Stimulated activated CD4-positive, alpha-beta T cell treated with anti-CD3 and anti-CD28 coated beads, TNF-alpha, amount 100 ng/mL, for 4 hours (primary cell): ENCODE results near the gene CASS4.

Experiments
- DNase-seq, 3 experiments: peaks; one replicate each; pipeline ENCODE4 v3.0.0-alpha.2; 2020; ENCODE audit warnings: low read depth in 3 of 3

CASS4 gene

GRCh38 chr20:56422824-56423189 is 10.7 kb downstream of the CASS4 start:
- DNase-seq = no peak

GRCh38 chr20:56423211-56423610 is 11.2 kb downstream of the CASS4 start:
- no peak for DNase-seq

- DNase-seq = no peak
Measured at GRCh38 chr20:56423886-56424285, 11.8 kb downstream of the CASS4 start.

GRCh38 chr20:56424931-56425330 is 12.9 kb downstream of the CASS4 start:
- DNase-seq = no peak

- no peak for DNase-seq
Measured at GRCh38 chr20:56426026-56426425, 14.0 kb downstream of the CASS4 start.

- no peak for DNase-seq
Measured at GRCh38 chr20:56426926-56427325, 14.9 kb downstream of the CASS4 start.

GRCh38 chr20:56427797-56428196 is 15.7 kb downstream of the CASS4 start:
- no peak for DNase-seq

- DNase-seq = no peak
Measured at GRCh38 chr20:56428410-56428809, 16.4 kb downstream of the CASS4 start.

- no peak for DNase-seq
Measured at GRCh38 chr20:56428881-56429280, 16.8 kb downstream of the CASS4 start.

GRCh38 chr20:56429502-56429901 is 17.4 kb downstream of the CASS4 start:
- peak in 2 of 3 experiments; percentile 46 to 51 for DNase-seq

GRCh38 chr20:56429941-56430340 is 17.9 kb downstream of the CASS4 start:
- DNase-seq = no peak

- no peak for DNase-seq
Measured at GRCh38 chr20:56430461-56430860, 18.4 kb downstream of the CASS4 start.

- DNase-seq = no peak
Measured at GRCh38 chr20:56430957-56431356, 18.9 kb downstream of the CASS4 start.

GRCh38 chr20:56431471-56431870 is 19.4 kb downstream of the CASS4 start:
- DNase-seq = no peak

GRCh38 chr20:56433221-56433879 is 21.3 kb downstream of the CASS4 start:
- no peak for DNase-seq

GRCh38 chr20:56433880-56434255 is 21.8 kb downstream of the CASS4 start:
- no peak for DNase-seq

- DNase-seq = no peak
Measured at GRCh38 chr20:56437196-56437960, 25.3 kb downstream of the CASS4 start.

- no peak for DNase-seq
Measured at GRCh38 chr20:56438284-56438683, 26.2 kb downstream of the CASS4 start.

GRCh38 chr20:56439771-56440291 is 27.8 kb downstream of the CASS4 start:
- no peak for DNase-seq

GRCh38 chr20:56440346-56441007 is 28.4 kb downstream of the CASS4 start:
- DNase-seq = no peak

- no peak for DNase-seq
Measured at GRCh38 chr20:56442389-56443365, 30.6 kb downstream of the CASS4 start.
